HG03280 (cell line): ENCODE measurements around the gene SLC12A7.

Source experiments
- ATAC-seq: cut with Tn5 transposase; IDR thresholded peaks from one replicate; pipeline ENCODE4 v1.9.1; 2021; ENCODE audit warnings: mild to moderate bottlenecking, moderate library complexity; ENCODE audit not compliant: unreplicated experiment

The SLC12A7 gene

DNA sequence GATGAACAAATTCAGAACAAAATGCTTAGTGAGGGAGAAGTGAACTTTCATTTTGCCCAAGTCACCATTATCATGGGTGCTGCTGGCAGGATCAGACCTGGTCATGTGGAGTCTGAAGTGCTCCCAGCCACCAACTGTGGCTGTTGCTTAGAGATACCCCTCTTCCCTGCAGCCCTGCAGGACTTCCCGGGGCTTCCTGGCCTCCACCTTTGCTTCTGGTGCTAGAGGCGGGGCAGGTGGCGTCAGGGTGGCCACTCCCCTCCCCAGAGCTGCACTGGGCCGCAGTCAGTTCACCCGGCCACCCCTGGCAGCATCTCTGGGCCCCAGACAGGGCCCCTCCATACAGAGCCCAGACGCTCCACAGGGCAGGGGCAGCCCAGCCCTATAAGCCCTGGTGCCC, 30.0 kb upstream of the SLC12A7 start:
- no peak for ATAC-seq

DNA sequence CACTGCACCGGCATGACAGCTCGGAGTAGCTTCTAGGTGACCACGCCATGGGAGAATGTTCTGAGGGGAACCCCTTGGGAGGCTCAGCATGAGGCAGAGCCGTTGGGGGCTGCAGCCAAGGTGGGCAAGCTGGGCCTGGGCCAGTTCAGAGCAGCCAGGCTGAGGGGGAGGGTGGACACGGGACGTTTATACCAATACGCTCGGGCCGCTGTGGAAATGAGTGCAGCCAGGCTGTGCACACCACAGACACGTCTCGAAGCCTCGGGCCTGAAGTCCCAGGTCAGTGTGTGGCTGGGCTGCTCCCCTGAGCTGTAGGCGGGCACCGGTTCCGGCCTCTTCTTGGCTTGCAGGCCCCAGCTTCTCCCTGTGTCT, 28.9 kb upstream of the SLC12A7 start:
- no peak for ATAC-seq

DNA sequence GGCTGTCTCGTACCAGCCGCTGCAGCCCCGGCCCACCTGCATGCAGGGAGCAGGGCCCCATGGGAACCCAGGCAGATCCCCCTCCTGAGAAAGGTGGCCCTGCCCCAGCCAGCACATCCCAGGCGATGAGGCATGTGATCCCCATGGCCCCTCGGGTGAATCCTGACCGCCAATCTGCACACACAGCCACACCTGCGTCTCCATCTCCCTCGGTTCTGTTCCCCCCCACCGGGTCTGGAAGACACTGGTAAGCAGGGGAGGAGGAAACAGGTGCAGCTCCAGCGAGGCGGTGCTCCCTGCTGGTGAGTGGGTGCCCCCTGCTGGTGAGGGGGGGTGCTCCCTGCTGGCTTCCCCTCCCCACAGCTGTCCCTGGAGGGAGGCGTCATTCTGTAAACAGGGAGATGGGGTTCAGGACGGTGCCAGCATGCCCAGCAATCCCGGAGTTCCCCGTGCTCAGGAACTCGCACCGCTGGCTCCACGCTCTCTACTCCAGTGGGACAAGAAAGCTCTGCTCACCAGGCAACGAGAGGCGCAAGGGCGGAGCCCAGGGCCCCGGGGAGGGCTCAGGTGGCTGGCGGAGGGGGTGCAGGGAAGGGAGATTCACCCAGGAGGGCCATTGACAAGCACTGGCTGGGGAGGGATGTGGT, 28.4 kb upstream of the SLC12A7 start:
- no peak for ATAC-seq

DNA sequence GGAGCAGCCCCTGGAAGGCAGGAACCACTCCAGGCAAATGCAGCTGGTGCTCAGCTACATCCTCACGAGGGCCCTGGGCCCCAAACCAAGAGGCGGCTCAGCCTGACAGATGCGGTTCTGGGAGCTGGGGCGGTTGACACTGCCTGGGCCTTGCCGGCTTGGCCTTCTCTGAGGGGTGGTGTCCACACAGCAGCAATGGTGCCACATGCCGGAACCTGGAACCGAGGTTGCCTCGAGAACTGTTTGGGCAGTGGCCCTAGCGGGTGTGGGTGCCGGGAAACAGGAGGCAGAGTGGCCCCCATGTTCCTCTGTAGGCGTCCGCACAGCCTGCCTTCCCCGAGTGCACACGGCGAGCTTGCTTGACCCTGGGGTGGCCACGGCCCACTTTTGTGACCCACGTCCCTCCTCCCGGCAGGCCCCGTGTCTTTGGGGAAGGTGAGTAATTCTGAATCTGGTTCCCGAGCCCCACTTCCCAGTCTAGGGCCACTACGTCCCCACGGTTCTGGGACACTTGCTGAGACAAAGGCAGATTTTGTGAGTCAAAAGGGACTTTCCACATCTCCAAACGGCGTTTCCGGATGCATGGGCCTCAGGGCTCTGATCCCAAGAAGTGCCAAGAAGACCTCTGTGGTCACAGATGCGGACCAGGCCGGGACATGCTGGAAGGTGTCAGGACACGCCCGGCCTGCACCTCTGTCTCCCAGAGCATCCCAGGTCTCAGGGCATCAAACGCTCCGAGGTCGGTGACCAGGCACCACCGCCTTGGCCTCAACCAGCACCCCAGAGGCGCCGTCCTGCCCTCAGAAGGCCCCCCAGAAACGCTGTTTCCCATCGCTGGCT, 27.7 kb upstream of the SLC12A7 start:
- ATAC-seq: no peak

DNA sequence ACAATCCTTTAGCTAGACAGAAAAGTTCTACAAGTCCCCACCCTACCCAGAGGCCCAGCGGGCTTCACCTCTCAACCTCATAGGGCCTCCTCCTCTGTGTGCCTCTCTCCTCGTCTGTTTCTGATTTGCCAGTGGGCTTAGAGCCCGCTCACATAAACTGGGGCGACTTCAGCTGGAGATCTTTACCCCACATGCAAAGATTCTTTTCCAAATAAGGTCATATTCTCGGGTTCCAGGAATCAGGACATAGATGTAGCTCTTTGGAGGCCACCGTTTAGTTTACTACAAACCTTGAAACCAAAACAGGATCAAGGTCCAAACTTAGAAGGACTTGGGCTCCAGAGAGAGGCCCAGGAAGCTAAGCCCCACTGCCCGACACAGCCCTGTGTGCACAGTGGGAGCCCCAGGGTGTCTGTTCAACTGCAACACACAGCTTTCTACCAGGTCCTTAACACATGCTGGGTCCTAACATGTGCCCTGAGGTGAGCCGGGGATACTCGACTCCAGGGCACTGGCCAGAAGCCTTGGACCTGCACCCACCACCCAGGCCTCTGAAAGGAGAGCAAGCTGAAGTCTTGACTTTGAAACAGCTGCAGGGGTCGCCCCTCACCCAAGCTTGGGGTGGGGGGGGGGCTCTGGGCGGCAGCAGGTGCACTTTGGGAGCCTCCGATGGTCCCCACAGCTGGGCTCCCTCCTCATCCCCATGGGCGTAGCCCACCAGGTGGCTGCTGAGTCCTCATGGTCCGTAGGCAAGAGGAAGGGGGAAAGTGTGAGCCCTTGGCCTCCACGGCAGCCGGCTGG, 26.8 kb upstream of the SLC12A7 start:
- no peak for ATAC-seq

DNA sequence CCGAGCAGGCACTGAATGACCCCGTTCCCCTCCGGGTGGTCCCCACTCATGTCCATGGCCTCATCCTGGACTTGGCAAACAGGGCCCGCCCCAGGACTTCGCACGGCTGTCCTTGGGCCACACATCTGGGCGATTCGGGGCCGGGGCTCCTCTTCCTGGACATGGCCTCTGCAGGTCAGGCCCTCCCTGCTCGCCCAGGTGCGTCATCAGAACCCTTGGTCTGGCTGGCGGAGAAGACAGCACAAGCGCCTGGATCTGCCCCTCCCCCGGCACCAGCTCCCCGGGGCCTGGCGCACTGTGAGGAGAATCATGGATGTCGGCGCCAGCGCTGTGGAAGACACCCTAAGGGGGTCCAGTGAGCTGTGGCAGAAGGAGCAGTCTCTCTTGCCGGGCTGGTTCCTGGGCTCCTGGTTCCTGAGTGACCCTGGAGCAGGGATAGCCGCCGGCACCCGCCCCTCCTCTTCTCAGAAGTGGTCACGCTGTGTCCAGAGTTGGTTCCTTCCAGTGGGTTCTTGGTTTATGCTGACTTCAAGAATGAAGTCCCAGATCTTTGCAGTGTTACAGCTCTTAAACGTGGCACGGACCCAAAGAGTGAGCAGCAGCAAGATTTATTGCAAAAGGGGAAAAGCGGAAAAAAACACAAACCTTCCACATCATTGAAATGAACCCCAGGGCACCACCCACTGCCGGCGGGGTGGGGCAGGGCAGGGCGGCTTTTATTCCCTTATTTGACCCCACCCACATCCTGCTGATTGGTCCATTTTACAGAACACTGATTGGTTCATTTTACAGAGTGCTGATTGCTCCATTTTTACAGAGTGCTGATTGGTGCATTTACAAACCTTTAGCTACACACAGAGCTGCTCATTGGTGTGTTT, 25.9 kb upstream of the SLC12A7 start:
- ATAC-seq: no peak

DNA sequence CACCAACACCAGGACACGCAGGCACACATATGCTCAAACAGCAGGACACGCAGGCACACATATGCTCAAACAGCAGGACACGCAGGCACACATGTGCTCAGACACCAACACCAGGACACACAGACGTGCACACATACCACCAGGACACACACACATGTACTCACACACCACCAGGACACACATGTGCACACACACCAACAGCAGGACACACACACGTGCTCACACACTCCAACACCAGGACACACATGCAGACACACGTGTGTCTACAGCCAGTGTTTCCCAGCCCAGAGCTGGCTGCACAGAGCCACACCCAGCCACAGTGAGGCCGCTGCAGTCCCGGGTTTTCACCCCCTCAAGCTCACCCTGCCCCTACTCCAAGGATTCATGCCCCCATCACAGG, 25.0 kb upstream of the SLC12A7 start:
- no peak for ATAC-seq

DNA sequence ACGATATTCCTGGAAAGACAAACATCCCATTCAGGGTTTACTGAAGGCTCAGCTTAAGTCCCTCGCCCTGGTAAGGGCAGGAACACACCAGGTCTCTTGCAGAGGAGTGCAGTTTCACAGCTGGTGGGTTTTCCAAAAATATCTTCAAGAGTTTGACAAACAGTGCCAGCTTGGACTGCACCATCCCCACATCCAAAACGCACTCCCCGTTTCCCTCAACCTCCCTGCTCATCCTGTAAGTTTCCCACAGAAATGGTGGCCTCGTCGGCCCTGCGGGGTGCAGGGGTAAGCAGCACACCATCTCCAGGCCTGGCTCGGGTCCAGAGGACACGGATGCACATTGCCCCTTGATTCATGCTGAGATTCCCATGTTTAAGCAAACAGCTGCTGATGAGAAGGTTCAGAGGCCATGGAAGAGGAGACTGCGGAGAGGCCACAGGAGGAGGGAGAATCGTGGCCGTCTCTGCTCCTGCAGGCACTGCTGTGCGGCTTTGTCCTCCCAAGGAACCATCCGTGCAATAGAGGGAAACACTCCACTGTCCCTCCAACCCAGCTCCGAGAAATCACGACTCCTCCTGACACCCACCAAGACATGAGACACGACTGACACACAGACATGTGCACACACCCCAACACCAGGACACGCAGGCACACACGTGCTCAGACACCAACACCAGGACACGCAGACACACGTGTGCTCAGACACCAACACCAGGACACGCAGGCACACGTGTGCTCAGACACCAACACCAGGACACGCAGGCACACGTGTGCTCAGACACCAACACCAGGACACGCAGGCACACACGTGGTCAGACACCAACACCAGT, 24.0 kb upstream of the SLC12A7 start:
- ATAC-seq: no peak

DNA sequence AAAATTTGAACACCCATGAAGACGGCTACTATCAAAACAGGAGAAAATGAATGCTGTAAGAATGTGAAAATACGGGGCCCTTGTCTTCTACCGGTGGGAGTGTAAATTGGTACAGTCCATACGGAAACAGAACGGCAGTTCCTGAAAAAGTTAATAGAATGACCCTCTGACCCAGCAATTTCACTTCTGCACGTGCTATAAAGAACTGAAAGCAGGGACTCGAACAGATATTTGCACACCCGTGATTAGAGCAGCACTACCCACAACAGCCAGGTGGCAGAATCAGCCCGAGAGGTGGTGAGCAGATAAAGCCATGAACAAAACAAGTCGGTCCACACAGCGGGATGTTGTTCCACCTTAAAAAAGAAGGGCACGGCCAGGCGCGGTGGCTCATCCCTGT, 22.6 kb upstream of the SLC12A7 start:
- peak; percentile 58 for ATAC-seq

DNA sequence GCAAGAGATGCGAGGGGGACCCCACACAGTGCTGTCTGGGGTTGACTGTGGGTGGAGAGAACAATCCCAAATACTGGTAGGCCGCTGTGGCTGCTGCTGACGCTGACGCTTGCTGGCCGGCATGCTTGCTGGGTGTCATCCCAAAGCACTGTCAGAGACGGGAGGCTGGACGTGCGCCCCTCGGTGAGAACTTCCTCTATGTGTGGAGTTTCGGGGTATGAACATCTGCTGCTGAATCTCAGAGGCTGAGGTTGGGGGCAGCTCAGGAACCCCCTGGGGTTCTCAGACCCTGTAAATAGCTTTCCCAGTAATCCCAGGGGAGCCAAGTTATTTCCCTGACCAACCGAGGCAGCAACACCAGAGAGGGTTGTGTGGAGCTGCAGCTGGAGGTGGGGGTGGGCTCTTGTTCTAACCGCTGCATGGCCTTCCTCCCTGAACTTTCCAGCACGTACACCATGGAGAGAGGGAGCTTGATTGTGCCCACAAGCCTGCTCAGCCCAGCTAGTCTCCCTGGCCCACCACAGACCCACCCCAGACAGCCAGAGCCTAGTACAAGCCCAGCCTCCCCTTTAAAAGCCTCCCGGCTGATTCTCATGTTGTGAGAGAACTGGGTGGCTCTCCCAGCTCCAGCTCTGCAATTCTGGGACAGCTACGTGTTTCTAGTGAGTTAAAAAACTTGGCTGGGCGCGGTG, 21.8 kb upstream of the SLC12A7 start:
- ATAC-seq: no peak

DNA sequence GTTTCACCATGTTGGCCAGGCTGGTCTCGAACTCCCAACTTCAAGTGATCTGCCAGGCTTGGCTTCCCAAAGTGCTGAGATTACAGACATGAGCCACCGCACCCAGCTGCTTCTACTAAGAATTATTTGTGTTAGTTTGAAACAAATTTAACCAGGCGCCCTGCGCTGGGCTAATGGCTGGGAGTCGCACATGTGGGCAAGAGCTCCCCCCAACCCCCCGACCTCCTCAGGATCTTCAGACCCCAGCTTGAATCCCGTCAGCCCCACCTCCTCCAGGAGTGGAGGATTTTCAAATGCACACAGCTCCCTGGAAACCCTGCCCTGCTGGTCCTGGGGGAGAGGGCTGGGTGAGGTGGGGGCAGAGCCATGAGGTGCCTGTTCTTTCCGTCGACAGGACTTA, 21.2 kb upstream of the SLC12A7 start:
- no peak for ATAC-seq

DNA sequence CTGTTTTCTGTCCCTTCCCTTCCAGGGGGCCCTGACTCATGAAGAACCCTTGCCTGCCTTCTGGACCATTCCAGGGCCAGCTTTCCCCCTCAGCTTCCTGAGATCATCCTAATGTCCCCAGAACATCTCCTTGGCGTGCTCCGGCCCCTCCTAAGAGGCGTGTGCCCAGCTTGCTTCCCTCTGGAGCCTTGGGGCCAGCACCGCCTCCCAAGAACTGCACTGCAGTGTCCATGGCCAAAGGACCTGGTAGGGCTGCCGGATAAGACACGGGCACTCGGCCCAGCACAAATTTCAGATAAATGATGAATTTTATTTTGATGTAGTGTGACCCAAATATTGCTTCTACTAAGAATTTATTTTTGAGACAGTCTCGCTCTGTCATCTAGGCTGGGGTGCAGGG, 20.7 kb upstream of the SLC12A7 start:
- no peak for ATAC-seq

DNA sequence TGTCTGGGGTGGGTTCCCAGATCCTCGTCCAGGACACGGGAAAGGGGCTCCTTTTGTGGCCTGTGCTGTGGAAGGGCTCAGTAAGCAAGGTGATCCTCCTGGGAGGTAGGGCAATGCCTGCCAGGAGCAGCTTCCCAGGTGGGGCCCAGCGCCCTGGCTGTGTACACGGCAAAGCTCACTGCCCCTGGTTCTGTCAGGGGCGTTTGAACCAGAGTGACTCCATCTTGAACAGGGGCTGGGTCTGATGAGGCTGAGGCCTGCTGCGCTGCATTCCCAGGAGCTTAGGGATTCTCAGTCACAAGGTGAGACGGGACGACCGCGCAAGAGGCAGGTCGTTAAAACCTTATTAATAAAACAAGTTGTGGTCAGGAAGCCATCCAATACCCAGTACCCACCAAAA, 19.9 kb upstream of the SLC12A7 start:
- ATAC-seq: no peak

DNA sequence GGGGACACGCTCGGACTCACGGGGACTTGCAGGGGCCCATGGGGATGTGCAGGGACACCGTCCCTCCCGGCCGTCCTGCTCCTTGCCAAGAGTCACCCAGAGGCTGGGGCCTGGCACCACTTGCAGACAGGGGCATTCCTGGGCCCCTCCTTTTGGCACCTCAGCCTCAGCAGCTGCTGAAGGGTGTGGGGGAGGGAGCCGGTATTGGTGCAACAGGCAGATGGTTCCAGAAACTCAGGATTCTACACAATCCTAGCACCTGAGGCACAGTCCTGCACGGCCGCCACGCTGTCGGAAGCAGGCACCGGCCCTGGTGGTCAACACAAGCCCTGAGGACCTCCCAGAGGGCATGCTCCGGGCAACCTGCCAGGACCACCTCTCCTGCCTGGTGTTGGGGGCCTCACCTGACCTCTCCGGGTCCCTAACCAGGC, 19.3 kb upstream of the SLC12A7 start:
- no peak for ATAC-seq

DNA sequence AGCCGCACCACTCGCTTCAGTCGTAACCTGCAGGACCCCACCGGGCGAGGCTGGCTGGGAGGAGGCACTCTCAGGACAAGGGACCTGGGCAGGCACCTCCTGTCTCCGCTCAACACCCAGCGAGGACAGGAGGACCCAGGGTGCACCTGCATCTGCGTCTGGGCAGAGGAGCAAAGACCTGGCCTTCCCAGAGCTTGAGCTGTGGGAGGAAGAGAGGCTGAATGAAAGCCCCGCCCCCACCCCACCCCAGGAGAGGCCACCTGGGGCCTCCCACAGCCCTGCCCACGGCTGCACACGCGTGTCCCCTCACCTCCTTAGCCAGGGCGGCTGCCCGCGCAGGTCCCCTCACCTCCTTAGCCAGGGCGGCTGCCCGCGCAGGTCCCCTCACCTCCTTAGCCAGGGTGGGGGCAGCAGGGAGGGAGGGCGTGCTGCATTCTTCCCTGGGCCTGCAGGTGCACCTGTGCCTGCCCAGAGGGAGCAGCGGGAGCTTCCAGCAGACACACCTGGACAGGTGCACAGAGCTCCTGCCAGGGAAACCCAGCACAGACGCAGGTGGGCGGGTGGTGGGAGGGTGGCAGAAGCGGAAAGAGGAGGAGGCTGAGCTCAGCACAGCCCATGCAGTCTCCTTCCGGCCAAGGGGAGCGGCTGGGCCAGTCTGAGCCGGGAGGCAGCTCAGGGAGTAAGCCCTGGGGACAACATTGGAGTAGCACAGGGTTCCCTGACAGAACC, 18.5 kb upstream of the SLC12A7 start:
- no peak for ATAC-seq

DNA sequence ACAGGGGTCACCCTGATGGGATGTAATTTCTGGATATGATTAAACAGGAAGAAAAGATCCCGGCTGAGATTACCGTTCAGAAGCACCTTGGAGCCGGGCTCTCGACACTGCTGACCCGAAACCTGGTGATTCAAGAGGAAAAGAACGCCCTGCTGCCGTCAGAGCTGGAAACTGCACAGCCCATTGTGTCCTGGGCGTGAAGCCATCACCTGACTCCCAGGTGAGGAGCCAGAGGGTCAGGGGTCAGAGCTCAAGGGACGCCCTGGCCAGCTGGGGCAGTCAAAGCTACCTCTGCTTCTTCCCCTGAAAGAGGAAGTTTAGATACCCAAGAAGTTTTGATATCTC, 17.8 kb upstream of the SLC12A7 start:
- ATAC-seq: no peak

DNA sequence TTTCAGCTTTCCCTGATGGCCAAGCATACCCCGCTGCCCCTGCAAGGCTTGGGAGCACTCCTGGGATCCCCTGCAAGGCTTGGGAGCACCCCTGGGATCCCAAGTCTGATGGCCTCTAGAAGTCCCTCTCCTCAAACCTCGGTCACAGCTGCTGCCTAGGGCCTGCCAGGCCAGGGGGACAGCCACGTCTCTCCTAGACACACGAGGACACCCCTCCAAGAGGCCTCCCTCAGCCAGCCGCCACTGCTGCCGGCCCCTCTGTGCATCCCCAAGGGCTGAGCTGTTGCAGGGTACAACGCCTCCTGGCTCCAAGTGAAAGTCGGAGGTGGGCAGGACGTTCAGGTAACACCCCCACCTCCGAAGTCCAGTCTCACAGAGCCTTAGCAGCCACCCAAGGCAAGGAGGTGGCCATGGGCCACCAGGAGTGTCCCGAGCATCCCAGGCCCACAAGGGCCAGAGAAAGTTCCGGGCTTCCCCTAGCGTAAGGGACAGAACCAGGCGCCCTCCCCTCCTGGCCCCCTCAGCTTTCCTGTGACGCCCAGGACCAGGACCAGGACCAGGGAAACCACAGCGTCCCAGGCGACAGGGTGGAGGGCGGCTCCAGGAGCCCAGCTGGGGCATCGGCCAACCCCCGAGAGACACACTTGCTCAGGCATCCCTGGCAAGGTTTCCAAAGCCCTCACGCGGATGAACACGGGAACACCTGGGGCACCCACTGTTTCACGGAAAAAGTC, 17.3 kb upstream of the SLC12A7 start:
- no peak for ATAC-seq
